Neural crest cell (in vitro differentiated cells): ENCODE measurements around the gene CCDC175. TPM values are rescaled to one million over a fixed set of nuclear protein-coding genes. Genes with fewer than 3 reads are reported as not detected.

Experiments
- DNase-seq: peaks from one replicate; pipeline ENCODE4 v3.0.0; 2021; ENCODE audit warnings: low read depth, mixed read lengths, low spot score
- H3K27ac Mint-ChIP-seq: one replicate; pipeline ENCODE4 v1.8.0; 2021; ENCODE audit warnings: mild to moderate bottlenecking, mixed read lengths; ENCODE audit not compliant: unreplicated experiment
- H3K27me3 Mint-ChIP-seq: 2 replicates; pipeline ENCODE4 v1.8.0; 2021; ENCODE audit warnings: low read depth, mild to moderate bottlenecking, mixed read lengths
- H3K36me3 Mint-ChIP-seq: 2 replicates; pipeline ENCODE4 v1.8.0; 2021; ENCODE audit warnings: low read depth, mild to moderate bottlenecking, mixed read lengths
- H3K4me1 Mint-ChIP-seq: 2 replicates; pipeline ENCODE4 v1.8.0; 2021; ENCODE audit warnings: mixed read lengths
- H3K4me3 Mint-ChIP-seq: one replicate; pipeline ENCODE4 v1.8.0; 2021; ENCODE audit warnings: mild to moderate bottlenecking, mixed read lengths
- H3K9me3 Mint-ChIP-seq: 2 replicates; pipeline ENCODE4 v1.8.0; 2021; ENCODE audit warnings: mixed read lengths
- total RNA-seq: library from RNA; stranded (reverse); gene quantifications from 2 replicates; pipeline ENCODE4 v1.2.1, GENCODE V29; 2021
- TF ChIP-seq, protein P1 (sequence below): fragments of 200-600 bp; sonication (generic); conservative IDR thresholded peaks from 2 replicates; pipeline ENCODE4 v1.5.0; 2021; ENCODE audit warnings: antibody characterized with exemption, mild to moderate bottlenecking

The CCDC175 gene
- total RNA-seq, 1 donor from 2014 or later: 0.19 TPM

DNA sequence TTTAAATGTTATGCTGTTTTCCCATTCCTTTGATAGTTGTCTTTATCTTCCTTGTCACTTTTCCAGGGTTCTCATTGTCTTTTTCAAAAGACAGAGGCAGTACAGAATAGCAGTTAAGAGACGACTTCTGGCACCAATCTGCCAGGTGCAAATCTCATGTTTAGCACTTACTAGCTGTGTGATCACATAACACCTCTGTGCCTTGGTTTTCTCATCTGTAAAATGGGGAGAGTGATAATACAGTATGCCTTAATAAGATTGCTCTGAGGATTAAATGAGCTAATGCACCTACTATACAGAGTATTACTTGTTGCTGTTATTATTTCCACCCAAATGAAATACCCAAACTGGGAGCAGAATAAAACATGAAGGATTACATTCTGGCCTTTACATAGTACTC lies 116.2 kb downstream of the CCDC175 start:
- no peak for DNase-seq
- Mint-ChIP-seq H3K27ac (no peak overlapping the region), H3K4me1 (peaks cover 5% of the 10 kb centered on the region), H3K9me3 (no peaks in the 10 kb centered on the region), H3K27me3 (peaks cover 2% of the 10 kb centered on the region), H3K36me3 (peaks cover 24% of the 10 kb centered on the region), H3K4me3 (no peak overlapping the region)
- TF ChIP-seq, protein P1, sequence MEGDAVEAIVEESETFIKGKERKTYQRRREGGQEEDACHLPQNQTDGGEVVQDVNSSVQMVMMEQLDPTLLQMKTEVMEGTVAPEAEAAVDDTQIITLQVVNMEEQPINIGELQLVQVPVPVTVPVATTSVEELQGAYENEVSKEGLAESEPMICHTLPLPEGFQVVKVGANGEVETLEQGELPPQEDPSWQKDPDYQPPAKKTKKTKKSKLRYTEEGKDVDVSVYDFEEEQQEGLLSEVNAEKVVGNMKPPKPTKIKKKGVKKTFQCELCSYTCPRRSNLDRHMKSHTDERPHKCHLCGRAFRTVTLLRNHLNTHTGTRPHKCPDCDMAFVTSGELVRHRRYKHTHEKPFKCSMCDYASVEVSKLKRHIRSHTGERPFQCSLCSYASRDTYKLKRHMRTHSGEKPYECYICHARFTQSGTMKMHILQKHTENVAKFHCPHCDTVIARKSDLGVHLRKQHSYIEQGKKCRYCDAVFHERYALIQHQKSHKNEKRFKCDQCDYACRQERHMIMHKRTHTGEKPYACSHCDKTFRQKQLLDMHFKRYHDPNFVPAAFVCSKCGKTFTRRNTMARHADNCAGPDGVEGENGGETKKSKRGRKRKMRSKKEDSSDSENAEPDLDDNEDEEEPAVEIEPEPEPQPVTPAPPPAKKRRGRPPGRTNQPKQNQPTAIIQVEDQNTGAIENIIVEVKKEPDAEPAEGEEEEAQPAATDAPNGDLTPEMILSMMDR: no peak

DNA sequence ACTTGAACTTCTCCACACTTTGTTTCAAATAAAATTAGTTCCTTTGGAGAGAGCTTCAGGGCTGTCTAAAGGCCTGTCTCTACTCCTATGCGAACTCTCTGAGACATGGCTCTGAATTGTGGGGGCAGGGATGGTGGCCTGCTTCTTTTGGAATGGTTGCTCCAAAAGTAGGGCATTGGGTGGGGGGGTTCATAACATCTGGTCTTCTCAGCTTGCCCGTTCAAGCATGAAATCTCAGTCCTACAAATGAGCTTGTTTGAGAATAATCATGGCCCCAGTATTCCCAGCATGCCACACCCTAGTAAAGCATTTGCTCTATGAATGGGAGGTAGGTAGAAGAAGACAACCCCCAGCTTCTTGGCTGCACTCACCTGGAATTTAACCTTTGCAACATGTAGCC lies 118.1 kb downstream of the CCDC175 start:
- Mint-ChIP-seq H3K27me3 (peaks cover 2% of the 10 kb centered on the region), H3K4me1 (peaks cover 3% of the 10 kb centered on the region), H3K27ac (no peak overlapping the region), H3K36me3 (peaks cover 25% of the 10 kb centered on the region), H3K4me3 (no peak overlapping the region), H3K9me3 (no peaks in the 10 kb centered on the region)
- DNase-seq: no peak
- TF ChIP-seq, protein P1: no peak

DNA sequence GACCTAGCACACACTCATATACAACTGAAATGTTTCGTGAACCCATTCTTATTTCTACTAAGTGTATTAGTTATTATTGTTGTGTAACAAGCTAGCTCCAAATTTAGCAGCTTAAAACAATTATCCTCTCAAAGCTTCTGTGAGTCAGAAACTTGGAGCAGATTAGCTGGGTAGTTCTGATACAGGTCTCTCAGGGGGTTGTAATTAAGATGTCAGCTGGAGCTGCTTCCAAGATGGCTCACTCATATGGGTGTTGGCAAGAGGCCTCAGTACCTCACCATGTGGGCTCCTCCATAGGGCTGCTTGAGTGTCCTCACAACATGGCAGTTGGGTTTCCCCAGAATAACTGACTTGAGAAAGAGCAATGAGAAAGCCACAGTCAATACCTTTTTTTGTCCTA lies 121.2 kb downstream of the CCDC175 start:
- no peaks in the 10 kb centered on the region for H3K9me3 Mint-ChIP-seq
- no peaks in the 10 kb centered on the region for H3K4me1 Mint-ChIP-seq

More for the DNA sequence above, 121.2 kb downstream of the CCDC175 start:
- no peak for DNase-seq
- TF ChIP-seq, protein P1: no peak
- no peaks in the 10 kb centered on the region for H3K27me3 Mint-ChIP-seq
- H3K27ac Mint-ChIP-seq: no peak overlapping the region
- no peak overlapping the region for H3K4me3 Mint-ChIP-seq
- H3K36me3 Mint-ChIP-seq: peaks cover 24% of the 10 kb centered on the region

Other genes starting within 250 kb of the CCDC175 start
- gene GPR135, start 111.4 kb downstream of the CCDC175 start, total RNA-seq: 3.3 and 3.5 TPM in 2 replicates
- 16.8 and 17.0 TPM in 2 replicates for gene L3HYPDH, start 92.4 kb downstream of the CCDC175 start, total RNA-seq
- 38.1 and 43.6 TPM in 2 replicates for gene JKAMP, start 92.3 kb downstream of the CCDC175 start, total RNA-seq